Liver (tissue), 9 donors: Measurements from ENCODE around the gene CDH9. TPM values are rescaled to one million over a fixed set of nuclear protein-coding genes. Genes with fewer than 3 reads are reported as not detected.

Experiments
- DNase-seq: peaks from one replicate; pipeline ENCODE4 v3.0.0-alpha.2; 2017; ENCODE audit warnings: low spot score
- H3K27ac ChIP-seq, 2 donors: one replicate each; pipeline ENCODE4 v1.7.0; 2013; ENCODE audit warnings: inconsistent platforms in 2 of 2, low read length in 2 of 2, control low read depth in 1 of 2, low read depth in 1 of 2, mild to moderate bottlenecking in 1 of 2
- H3K27me3 ChIP-seq, 4 donors: one replicate each; pipeline versions ENCODE4 v1.6.1 to v1.7.0; 2013; ENCODE audit warnings: low read length in 3 of 4, inconsistent platforms in 1 of 4, mild to moderate bottlenecking in 1 of 4, moderate library complexity in 1 of 4; ENCODE audit not compliant: control insufficient read depth in 4 of 4, insufficient read depth in 4 of 4
- H3K36me3 ChIP-seq, 4 donors: one replicate each; pipeline versions ENCODE4 v1.6.1 to v1.7.0; 2013; ENCODE audit warnings: low read length in 3 of 4, mild to moderate bottlenecking in 3 of 4, low read depth in 1 of 4, moderate library complexity in 1 of 4; ENCODE audit not compliant: control insufficient read depth in 4 of 4, insufficient read depth in 3 of 4
- H3K4me1 ChIP-seq, 4 donors: one replicate each; pipeline versions ENCODE4 v1.6.1 to v1.7.0; 2013; ENCODE audit warnings: low read length in 3 of 4, mild to moderate bottlenecking in 3 of 4, moderate library complexity in 1 of 4; ENCODE audit not compliant: control insufficient read depth in 4 of 4, insufficient read depth in 4 of 4
- H3K4me3 ChIP-seq, 3 donors: one replicate each; pipeline versions ENCODE4 v1.6.1 to v1.7.0; 2013; ENCODE audit warnings: low read length in 3 of 3, control low read depth in 1 of 3, low read depth in 1 of 3, mild to moderate bottlenecking in 1 of 3
- H3K9ac ChIP-seq, 2 donors: one replicate each; pipeline ENCODE4 v1.7.0; 2013; ENCODE audit warnings: low read length in 2 of 2, mild to moderate bottlenecking in 2 of 2, moderate library complexity in 2 of 2, control low read depth in 1 of 2, low read depth in 1 of 2
- H3K9me3 ChIP-seq, 4 donors: one replicate each; pipeline versions ENCODE4 v1.6.1 to v1.7.0; 2013; ENCODE audit warnings: low read length in 3 of 4; ENCODE audit not compliant: control insufficient read depth in 4 of 4
- EGR1 ChIP-seq, 2 donors: IDR thresholded peaks; 2 replicates each; pipeline ENCODE4 v1.6.1; 2016 to 2018; ENCODE audit warnings: antibody characterized with exemption in 2 of 2, low read depth in 2 of 2
- FOXA1 ChIP-seq: IDR thresholded peaks from 2 replicates; pipeline ENCODE4 v1.6.1; 2016; ENCODE audit warnings: antibody characterized with exemption
- GABPA ChIP-seq, 2 donors: IDR thresholded peaks in 1 of 2; conservative IDR thresholded peaks in 1 of 2; 2 replicates each; pipeline ENCODE4 v1.6.1; 2016; ENCODE audit warnings: antibody characterized with exemption in 2 of 2, mild to moderate bottlenecking in 1 of 2, moderate library complexity in 1 of 2
- HNF4A ChIP-seq, 2 donors: conservative IDR thresholded peaks; 2 replicates each; pipeline ENCODE4 v1.6.1; 2016; ENCODE audit warnings: antibody characterized with exemption in 2 of 2, mild to moderate bottlenecking in 2 of 2
- HNF4G ChIP-seq: IDR thresholded peaks from 2 replicates; pipeline ENCODE4 v1.6.1; 2016; ENCODE audit warnings: antibody characterized with exemption
- NR2F2 ChIP-seq: IDR thresholded peaks from 2 replicates; pipeline ENCODE4 v1.6.1; 2016; ENCODE audit warnings: antibody characterized with exemption
- RAD21 ChIP-seq, 2 donors: IDR thresholded peaks; 2 replicates each; pipeline ENCODE4 v1.6.1; 2016; ENCODE audit warnings: antibody characterized with exemption in 2 of 2, mild to moderate bottlenecking in 2 of 2
- REST ChIP-seq: IDR thresholded peaks from 2 replicates; pipeline ENCODE4 v1.6.1; 2016; ENCODE audit warnings: antibody characterized with exemption, mild to moderate bottlenecking
- RXRA ChIP-seq, 2 donors: IDR thresholded peaks; 2 replicates each; pipeline ENCODE4 v1.6.1; 2017 to 2018; ENCODE audit warnings: antibody characterized with exemption in 2 of 2, mild to moderate bottlenecking in 1 of 2
- SP1 ChIP-seq: IDR thresholded peaks from 2 replicates; pipeline ENCODE4 v1.6.1; 2018; ENCODE audit warnings: antibody characterized with exemption, mild to moderate bottlenecking
- TAF1 ChIP-seq: conservative IDR thresholded peaks from 2 replicates; pipeline ENCODE4 v1.6.1; 2016; ENCODE audit warnings: antibody characterized with exemption, mild to moderate bottlenecking
- YY1 ChIP-seq: IDR thresholded peaks from 2 replicates; pipeline ENCODE4 v1.6.1; 2016; ENCODE audit warnings: antibody characterized with exemption, mild to moderate bottlenecking
- WGBS: extraction: QIAGEN DNeasy Blood & Tissue Kit; methylation state at CpG from one replicate; pipeline ENCODE4 v1.1.7; 2013; 5-methylcytosine and 5-hydroxymethylcytosine counted together
- polyA plus RNA-seq, 2 donors: library from polyadenylated mRNA; stranded (reverse) in 1 of 2; unstranded in 1 of 2; fragments of 200-250 nt in 1 of 2; fragments of >200 nt in 1 of 2; fragmentation: Nextera tagmentation in 1 of 2; extraction: Ambion mirVana in 1 of 2; gene quantifications; one replicate each; pipeline versions ENCODE4 v1.2.1 to v1.2.3, GENCODE V29; 2013 to 2015
- total RNA-seq, 2 donors: library from RNA; depleted of rRNA; stranded (reverse); fragments of >200 nt; gene quantifications; one replicate each; pipeline ENCODE4 v1.2.3, GENCODE V29; 2014
- TF ChIP-seq, protein P1 (sequence below): fragments of 150-350 bp; IDR thresholded peaks from 2 replicates; pipeline ENCODE4 v1.5.1; 2017; ENCODE audit warnings: improper control_type of control experiment, low read depth, low read length; ENCODE audit not compliant: missing input control
- TF ChIP-seq, protein P2 (sequence below): IDR thresholded peaks from 2 replicates; pipeline ENCODE4 v1.6.1; 2016; ENCODE audit warnings: antibody characterized with exemption
- TF ChIP-seq, protein P3 (sequence below): IDR thresholded peaks from 2 replicates; pipeline ENCODE4 v1.6.1; 2016; ENCODE audit warnings: antibody characterized with exemption
- donor health status: healthy.
- donor health status: healthy.
- donor health status: healthy.
- donor health status: healthy.
- donor health status: healthy.

CDH9 gene
- total and polyA plus RNA-seq, 4 donors = not detected

DNA sequence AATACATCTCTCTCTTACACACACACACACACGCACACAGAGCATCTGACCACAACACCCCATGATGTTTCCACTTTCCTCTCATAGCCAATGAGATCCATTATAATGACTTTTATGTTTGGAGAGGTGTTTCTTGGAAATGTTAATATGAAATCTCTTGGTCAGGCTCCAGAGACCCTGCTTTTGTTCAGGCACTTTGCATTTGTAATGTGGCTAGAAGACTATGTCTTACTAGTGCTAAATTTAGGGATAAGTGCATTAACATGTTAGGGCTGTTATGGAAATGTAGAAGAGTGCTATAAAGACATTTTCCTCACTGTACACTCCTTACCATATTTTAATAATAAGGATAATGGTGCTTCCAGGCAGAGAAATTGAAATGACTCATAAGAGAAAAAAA is 3.8 kb downstream of the CDH9 start:
- no peak overlapping the region for H3K27ac ChIP-seq
- WGBS = 70% methylated on average over 1 of the region's 1 CpG

GRCh38 chr5:27026801-27027200 is 11.6 kb downstream of the CDH9 start:
- no peak overlapping the region for H3K4me3 ChIP-seq
- H3K27ac ChIP-seq = no peak overlapping the region
- 88% methylated on average over 2 of the region's 2 CpGs for WGBS
- H3K9ac ChIP-seq = no peak overlapping the region
- H3K36me3 ChIP-seq = no peaks in the 10 kb centered on the region
- no peaks in the 10 kb centered on the region for H3K27me3 ChIP-seq
- no peaks in the 10 kb centered on the region for H3K4me1 ChIP-seq
- no peak for DNase-seq
- no peaks in the 10 kb centered on the region for H3K9me3 ChIP-seq
- TF ChIP-seq, protein P1, sequence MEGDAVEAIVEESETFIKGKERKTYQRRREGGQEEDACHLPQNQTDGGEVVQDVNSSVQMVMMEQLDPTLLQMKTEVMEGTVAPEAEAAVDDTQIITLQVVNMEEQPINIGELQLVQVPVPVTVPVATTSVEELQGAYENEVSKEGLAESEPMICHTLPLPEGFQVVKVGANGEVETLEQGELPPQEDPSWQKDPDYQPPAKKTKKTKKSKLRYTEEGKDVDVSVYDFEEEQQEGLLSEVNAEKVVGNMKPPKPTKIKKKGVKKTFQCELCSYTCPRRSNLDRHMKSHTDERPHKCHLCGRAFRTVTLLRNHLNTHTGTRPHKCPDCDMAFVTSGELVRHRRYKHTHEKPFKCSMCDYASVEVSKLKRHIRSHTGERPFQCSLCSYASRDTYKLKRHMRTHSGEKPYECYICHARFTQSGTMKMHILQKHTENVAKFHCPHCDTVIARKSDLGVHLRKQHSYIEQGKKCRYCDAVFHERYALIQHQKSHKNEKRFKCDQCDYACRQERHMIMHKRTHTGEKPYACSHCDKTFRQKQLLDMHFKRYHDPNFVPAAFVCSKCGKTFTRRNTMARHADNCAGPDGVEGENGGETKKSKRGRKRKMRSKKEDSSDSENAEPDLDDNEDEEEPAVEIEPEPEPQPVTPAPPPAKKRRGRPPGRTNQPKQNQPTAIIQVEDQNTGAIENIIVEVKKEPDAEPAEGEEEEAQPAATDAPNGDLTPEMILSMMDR = no peak
- no peak for TF ChIP-seq TAF1
- no peak for TF ChIP-seq YY1
- TF ChIP-seq HNF4A (conservative IDR thresholded peaks at IDR 0.05) = no peak
- TF ChIP-seq, protein P2, sequence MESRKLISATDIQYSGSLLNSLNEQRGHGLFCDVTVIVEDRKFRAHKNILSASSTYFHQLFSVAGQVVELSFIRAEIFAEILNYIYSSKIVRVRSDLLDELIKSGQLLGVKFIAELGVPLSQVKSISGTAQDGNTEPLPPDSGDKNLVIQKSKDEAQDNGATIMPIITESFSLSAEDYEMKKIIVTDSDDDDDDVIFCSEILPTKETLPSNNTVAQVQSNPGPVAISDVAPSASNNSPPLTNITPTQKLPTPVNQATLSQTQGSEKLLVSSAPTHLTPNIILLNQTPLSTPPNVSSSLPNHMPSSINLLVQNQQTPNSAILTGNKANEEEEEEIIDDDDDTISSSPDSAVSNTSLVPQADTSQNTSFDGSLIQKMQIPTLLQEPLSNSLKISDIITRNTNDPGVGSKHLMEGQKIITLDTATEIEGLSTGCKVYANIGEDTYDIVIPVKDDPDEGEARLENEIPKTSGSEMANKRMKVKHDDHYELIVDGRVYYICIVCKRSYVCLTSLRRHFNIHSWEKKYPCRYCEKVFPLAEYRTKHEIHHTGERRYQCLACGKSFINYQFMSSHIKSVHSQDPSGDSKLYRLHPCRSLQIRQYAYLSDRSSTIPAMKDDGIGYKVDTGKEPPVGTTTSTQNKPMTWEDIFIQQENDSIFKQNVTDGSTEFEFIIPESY = no peak
- TF ChIP-seq SP1 = no peak
- TF ChIP-seq, protein P3, sequence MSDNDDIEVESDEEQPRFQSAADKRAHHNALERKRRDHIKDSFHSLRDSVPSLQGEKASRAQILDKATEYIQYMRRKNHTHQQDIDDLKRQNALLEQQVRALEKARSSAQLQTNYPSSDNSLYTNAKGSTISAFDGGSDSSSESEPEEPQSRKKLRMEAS = no peak
- TF ChIP-seq NR2F2 = no peak
- no peak for TF ChIP-seq EGR1 (IDR thresholded peaks at IDR 0.05; ENCODE audit: low read depth in 2 of 2)

More for the DNA sequence above, 3.8 kb downstream of the CDH9 start:
- no peaks in the 10 kb centered on the region for H3K4me1 ChIP-seq
- H3K27me3 ChIP-seq = no peaks in the 10 kb centered on the region
- no peak overlapping the region for H3K9ac ChIP-seq
- no peak for DNase-seq
- TF ChIP-seq HNF4G (no peak), REST (no peak), RXRA (IDR thresholded peaks at IDR 0.05) (no peak), EGR1 (IDR thresholded peaks at IDR 0.05; ENCODE audit: low read depth in 2 of 2) (no peak), RAD21 (IDR thresholded peaks at IDR 0.05) (no peak), YY1 (no peak), FOXA1 (no peak), HNF4A (conservative IDR thresholded peaks at IDR 0.05) (no peak), SP1 (no peak), GABPA (IDR thresholded peaks at IDR 0.05 in 1 of 2, conservative IDR thresholded peaks at IDR 0.05 in 1 of 2) (no peak)
- TF ChIP-seq, protein P2 = no peak
- TF ChIP-seq, protein P1 = no peak
- H3K36me3 ChIP-seq = no peaks in the 10 kb centered on the region
- no peaks in the 10 kb centered on the region for H3K9me3 ChIP-seq
- no peak overlapping the region for H3K4me3 ChIP-seq
